ENCODE results near the gene ATPAF1.

The ATPAF1 gene

GRCh38 chr1:46689356-46689755 lies 21.2 kb upstream of the ATPAF1 start:
- Histone ChIP-seq H3K36me3 (ENCODE audit: control insufficient read depth, low read length) (peaks cover 91% of the 10 kb centered on the region), H3K4me2 (ENCODE audit: low read length) (no peak overlapping the region)

GRCh38 chr1:46687921-46688509 lies 19.9 kb upstream of the ATPAF1 start:
- Histone ChIP-seq H3K4me3 (ENCODE audit: low read length) (no peak overlapping the region), H3K27ac (ENCODE audit: low read depth, low read length) (no peak overlapping the region), H3K79me2 (ENCODE audit: control insufficient read depth, low read length) (no peaks in the 10 kb centered on the region), H3K4me1 (ENCODE audit: control insufficient read depth, low read length) (no peaks in the 10 kb centered on the region), H3K4me2 (ENCODE audit: low read length) (no peak overlapping the region), H3K36me3 (ENCODE audit: control insufficient read depth, low read length) (peaks cover 97% of the 10 kb centered on the region), H3K9me3 (ENCODE audit: control insufficient read depth, insufficient read depth, low read length) (no peaks in the 10 kb centered on the region), H3F3A (ENCODE audit: control insufficient read depth, insufficient read depth) (no peaks in the 10 kb centered on the region), H3K27me3 (ENCODE audit: control insufficient read depth, low read length) (no peaks in the 10 kb centered on the region), H3K9me2 (replicated peaks; ENCODE audit: control insufficient read depth, low read length) (no peaks in the 10 kb centered on the region), H4K20me1 (ENCODE audit: control insufficient read depth, insufficient read depth, low read depth, low read length) (no peaks in the 10 kb centered on the region)
- TF ChIP-seq, protein P1, sequence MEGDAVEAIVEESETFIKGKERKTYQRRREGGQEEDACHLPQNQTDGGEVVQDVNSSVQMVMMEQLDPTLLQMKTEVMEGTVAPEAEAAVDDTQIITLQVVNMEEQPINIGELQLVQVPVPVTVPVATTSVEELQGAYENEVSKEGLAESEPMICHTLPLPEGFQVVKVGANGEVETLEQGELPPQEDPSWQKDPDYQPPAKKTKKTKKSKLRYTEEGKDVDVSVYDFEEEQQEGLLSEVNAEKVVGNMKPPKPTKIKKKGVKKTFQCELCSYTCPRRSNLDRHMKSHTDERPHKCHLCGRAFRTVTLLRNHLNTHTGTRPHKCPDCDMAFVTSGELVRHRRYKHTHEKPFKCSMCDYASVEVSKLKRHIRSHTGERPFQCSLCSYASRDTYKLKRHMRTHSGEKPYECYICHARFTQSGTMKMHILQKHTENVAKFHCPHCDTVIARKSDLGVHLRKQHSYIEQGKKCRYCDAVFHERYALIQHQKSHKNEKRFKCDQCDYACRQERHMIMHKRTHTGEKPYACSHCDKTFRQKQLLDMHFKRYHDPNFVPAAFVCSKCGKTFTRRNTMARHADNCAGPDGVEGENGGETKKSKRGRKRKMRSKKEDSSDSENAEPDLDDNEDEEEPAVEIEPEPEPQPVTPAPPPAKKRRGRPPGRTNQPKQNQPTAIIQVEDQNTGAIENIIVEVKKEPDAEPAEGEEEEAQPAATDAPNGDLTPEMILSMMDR (IDR thresholded peaks at IDR 0.05; ENCODE audit: low read depth, low read length, poor library complexity, severe bottlenecking): no peak
- TF ChIP-seq EZH2phosphoT487 (IDR thresholded peaks at IDR 0.05; ENCODE audit: borderline replicate concordance, low read length): no peak

More at GRCh38 chr1:46689356-46689755, 21.2 kb upstream of the ATPAF1 start:
- no peaks in the 10 kb centered on the region for H3K27me3 ChIP-seq (ENCODE audit: control insufficient read depth, low read length)
- H3K27ac ChIP-seq (ENCODE audit: low read depth, low read length): no peak overlapping the region
- H3K4me3 ChIP-seq (ENCODE audit: low read length): no peak overlapping the region
- TF ChIP-seq EZH2phosphoT487 (IDR thresholded peaks at IDR 0.05; ENCODE audit: borderline replicate concordance, low read length): no peak
- TF ChIP-seq, protein P1 (IDR thresholded peaks at IDR 0.05; ENCODE audit: low read depth, low read length, poor library complexity, severe bottlenecking): no peak
- no peaks in the 10 kb centered on the region for H3K9me3 ChIP-seq (ENCODE audit: control insufficient read depth, insufficient read depth, low read length)
- no peaks in the 10 kb centered on the region for H3K9me2 ChIP-seq (replicated peaks; ENCODE audit: control insufficient read depth, low read length)
- H3K79me2 ChIP-seq (ENCODE audit: control insufficient read depth, low read length): no peaks in the 10 kb centered on the region
- no peaks in the 10 kb centered on the region for H4K20me1 ChIP-seq (ENCODE audit: control insufficient read depth, insufficient read depth, low read depth, low read length)
- no peaks in the 10 kb centered on the region for H3F3A ChIP-seq (ENCODE audit: control insufficient read depth, insufficient read depth)
- no peaks in the 10 kb centered on the region for H3K4me1 ChIP-seq (ENCODE audit: control insufficient read depth, low read length)

GRCh38 chr1:46687093-46687659 lies 19.0 kb upstream of the ATPAF1 start:
- TF ChIP-seq, protein P1 (IDR thresholded peaks at IDR 0.05; ENCODE audit: low read depth, low read length, poor library complexity, severe bottlenecking): no peak
- TF ChIP-seq EZH2phosphoT487 (IDR thresholded peaks at IDR 0.05; ENCODE audit: borderline replicate concordance, low read length): no peak
- no peak overlapping the region for H3K4me3 ChIP-seq (ENCODE audit: low read length)
- H3K9me2 ChIP-seq (replicated peaks; ENCODE audit: control insufficient read depth, low read length): no peaks in the 10 kb centered on the region
- no peaks in the 10 kb centered on the region for H3K79me2 ChIP-seq (ENCODE audit: control insufficient read depth, low read length)
- H3K27me3 ChIP-seq (ENCODE audit: control insufficient read depth, low read length): no peaks in the 10 kb centered on the region
- H3F3A ChIP-seq (ENCODE audit: control insufficient read depth, insufficient read depth): no peaks in the 10 kb centered on the region
- peaks cover 97% of the 10 kb centered on the region for H3K36me3 ChIP-seq (ENCODE audit: control insufficient read depth, low read length)
- H3K9me3 ChIP-seq (ENCODE audit: control insufficient read depth, insufficient read depth, low read length): no peaks in the 10 kb centered on the region
- no peaks in the 10 kb centered on the region for H4K20me1 ChIP-seq (ENCODE audit: control insufficient read depth, insufficient read depth, low read depth, low read length)
- no peaks in the 10 kb centered on the region for H3K4me1 ChIP-seq (ENCODE audit: control insufficient read depth, low read length)
- no peak overlapping the region for H3K27ac ChIP-seq (ENCODE audit: low read depth, low read length)
- no peak overlapping the region for H3K4me2 ChIP-seq (ENCODE audit: low read length)
